NB4 (cell line): ENCODE measurements around the gene NFATC2.

Source experiments
- DNase-seq: peaks from one replicate; pipeline ENCODE4 v3.0.0; 2010; ENCODE audit warnings: low read depth
- H3K4me3 ChIP-seq: one replicate; pipeline ENCODE4 v1.5.1; 2011; ENCODE audit warnings: mild to moderate bottlenecking, low read depth, low read length, moderate library complexity
- MYC ChIP-seq: IDR thresholded peaks from 2 replicates; pipeline ENCODE4 v1.6.1; 2011; ENCODE audit warnings: low read depth, low read length
- POLR2A ChIP-seq: IDR thresholded peaks from 2 replicates; pipeline ENCODE4 v1.6.1; 2011; ENCODE audit warnings: mild to moderate bottlenecking; ENCODE audit not compliant: insufficient read length; ENCODE audit errors: extremely low read depth
- TF ChIP-seq, protein P1 (sequence below): IDR thresholded peaks from one replicate; pipeline ENCODE4 v1.5.1; 2012; ENCODE audit warnings: low read depth, low read length
- TF ChIP-seq, protein P2 (sequence below): IDR thresholded peaks from 2 replicates; pipeline ENCODE4 v1.6.1; 2011; ENCODE audit warnings: low read depth, low read length

Gene NFATC2

DNA sequence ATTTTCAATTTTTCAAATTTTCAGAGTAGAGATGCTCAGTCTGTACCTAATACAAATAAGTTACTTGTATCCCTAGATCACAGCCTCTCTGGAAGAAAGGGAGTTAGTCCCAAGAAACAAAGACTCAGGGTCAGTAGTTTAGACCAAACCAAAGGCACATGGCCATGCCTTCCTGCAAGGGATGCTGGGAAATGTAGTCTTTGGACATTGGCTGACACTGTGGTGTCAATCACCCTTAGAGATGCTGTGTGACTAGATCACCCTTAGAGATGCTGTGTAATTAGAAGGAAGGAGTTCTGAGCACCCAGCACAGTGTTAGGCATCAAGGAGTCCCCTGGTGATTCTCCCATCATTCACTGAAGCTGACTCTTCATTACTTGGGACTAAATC lies 202.1 kb downstream of the NFATC2 start:
- no peak overlapping the region for H3K4me3 ChIP-seq
- DNase-seq = peak; percentile 23
- TF ChIP-seq POLR2A (no peak), MYC (no peak)
- TF ChIP-seq, protein P1, sequence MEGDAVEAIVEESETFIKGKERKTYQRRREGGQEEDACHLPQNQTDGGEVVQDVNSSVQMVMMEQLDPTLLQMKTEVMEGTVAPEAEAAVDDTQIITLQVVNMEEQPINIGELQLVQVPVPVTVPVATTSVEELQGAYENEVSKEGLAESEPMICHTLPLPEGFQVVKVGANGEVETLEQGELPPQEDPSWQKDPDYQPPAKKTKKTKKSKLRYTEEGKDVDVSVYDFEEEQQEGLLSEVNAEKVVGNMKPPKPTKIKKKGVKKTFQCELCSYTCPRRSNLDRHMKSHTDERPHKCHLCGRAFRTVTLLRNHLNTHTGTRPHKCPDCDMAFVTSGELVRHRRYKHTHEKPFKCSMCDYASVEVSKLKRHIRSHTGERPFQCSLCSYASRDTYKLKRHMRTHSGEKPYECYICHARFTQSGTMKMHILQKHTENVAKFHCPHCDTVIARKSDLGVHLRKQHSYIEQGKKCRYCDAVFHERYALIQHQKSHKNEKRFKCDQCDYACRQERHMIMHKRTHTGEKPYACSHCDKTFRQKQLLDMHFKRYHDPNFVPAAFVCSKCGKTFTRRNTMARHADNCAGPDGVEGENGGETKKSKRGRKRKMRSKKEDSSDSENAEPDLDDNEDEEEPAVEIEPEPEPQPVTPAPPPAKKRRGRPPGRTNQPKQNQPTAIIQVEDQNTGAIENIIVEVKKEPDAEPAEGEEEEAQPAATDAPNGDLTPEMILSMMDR = no peak

DNA sequence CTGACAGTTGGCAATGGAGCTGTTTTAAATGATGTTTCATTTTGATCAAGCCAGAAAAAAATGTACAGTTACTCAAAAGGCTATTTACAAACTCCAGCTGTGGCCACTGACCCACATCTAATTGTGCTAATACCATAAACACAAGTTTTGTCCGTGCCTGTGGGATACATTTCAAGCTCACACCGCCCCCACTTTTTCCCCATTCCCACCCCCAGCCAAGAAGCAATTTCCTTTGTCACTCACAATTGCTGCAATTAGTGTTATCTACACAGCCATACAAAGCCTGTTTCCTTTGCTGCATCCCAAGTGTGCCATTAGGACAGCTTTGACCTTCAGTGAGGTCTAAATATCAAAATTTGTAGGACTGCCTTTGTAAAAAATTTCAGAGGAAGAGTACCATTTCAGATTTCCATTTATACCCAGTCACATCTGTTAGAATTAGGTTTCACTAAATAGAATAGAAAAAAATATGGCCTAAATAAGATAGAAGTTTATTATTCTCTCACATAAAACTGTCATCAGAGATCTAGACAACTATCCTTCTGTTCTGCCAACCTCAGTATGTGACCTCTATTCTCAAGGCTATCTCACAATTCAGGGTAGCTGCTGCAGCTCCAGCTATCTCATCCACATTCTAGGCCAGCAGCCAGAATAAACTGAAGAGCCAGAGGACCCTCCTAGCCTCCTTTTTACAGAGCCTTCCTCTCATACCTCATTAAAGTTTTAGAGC lies 202.6 kb downstream of the NFATC2 start:
- no peak for DNase-seq
- TF ChIP-seq, protein P2, sequence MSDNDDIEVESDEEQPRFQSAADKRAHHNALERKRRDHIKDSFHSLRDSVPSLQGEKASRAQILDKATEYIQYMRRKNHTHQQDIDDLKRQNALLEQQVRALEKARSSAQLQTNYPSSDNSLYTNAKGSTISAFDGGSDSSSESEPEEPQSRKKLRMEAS = no peak
- TF ChIP-seq MYC (no peak), POLR2A (no peak)
- TF ChIP-seq, protein P1 = no peak
- no peak overlapping the region for H3K4me3 ChIP-seq

DNA sequence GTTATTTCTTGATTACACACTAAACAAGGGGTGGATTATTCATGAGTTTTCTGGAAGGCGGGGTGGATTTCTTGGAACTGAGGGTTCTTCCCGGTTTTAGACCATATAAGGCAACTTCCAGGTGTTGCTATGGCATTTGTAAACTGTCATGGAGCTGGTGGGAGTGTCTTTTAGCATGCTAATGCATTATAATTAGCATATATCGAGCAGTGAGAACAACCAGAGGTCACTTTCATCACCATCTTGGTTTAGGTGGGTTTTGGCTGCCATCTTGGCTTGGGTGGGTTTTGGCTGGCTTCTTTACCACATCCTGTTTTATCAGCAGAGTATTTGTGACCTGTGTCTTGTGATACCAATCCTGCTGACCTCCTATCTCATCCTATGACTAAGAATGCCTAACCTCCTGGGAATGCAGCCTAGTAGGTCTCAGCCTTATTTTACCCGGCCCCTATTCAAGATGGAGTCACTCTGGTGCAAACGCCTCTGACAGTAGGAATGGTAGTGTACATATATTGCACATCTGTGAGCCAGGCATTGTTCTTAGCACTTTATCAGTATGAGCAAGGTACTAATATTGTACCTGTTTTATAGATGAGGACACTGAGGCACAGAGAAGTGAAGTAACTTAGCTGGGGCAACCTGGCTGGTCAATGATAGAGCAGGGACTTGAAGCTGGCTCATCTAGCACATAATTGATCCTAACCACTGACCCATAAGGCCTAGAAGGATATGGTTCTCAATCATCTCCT lies 203.7 kb downstream of the NFATC2 start:
- no peak overlapping the region for H3K4me3 ChIP-seq
- no peak for TF ChIP-seq MYC
- TF ChIP-seq POLR2A = no peak
- TF ChIP-seq, protein P1 = no peak
- TF ChIP-seq, protein P2 = no peak
- DNase-seq = no peak

DNA sequence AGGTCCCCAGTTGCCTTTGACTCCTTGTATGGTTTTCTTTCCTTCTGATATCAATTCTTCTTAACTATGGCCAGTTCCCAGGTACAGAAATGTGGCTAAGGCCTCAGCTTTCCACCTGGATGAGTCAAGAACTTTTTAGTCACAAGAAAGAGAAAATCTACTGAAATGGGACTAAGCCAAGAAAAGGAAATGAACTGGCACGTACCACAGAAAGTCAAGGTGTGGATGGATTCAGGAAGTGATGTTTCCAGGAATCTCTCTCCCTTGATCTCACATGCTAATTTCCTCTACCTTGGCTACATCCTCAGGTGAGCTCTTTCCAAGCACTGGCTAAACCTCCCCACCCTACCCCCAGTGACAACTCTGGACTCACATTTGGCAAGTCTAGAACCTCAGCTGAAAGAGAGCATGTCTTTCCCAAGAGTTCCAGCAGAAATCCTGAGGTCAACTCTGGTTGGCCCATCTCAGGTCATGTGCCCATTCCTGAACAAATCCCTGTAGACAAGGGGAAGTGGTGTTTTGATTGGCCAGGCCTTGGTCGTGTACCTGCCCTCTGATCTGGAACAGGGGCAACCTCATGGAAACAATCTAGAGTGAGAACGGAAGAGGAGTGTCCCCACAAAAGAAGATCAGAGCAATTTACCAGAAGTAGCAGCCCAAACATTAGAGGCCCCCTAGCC lies 205.3 kb downstream of the NFATC2 start:
- TF ChIP-seq POLR2A (no peak), MYC (no peak)
- TF ChIP-seq, protein P2 = no peak
- TF ChIP-seq, protein P1 = no peak

More for the DNA sequence above, 205.3 kb downstream of the NFATC2 start:
- H3K4me3 ChIP-seq = no peak overlapping the region
- no peak for DNase-seq
